Measurements from ENCODE around the gene CD52. TPM values are rescaled to one million over a fixed set of nuclear protein-coding genes. Genes with fewer than 3 reads are reported as not detected.

CD52 gene
- total RNA-seq, 3 donors from 2014 or later = 6.9 to 17.8 (median 13.1) TPM

DNA sequence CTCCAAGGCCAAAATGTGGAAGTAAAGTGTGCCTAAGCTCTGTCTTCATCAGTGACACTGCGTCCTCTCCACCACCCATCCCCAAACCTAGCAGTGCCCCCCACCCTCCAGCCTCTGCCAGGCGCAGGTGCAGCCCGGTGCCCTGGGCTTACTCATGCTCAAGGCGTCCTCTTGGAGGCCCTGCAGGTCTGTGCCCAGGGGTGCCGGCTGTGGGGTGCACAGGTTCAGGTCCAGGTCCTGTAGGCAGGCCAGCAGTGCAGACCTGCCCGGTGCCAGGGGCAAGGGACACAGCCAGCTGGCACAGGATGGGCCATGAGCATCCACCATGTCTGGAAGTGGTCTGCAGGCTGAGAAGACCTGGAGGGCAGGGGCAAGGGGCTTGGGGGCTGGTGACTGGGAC, 49.7 kb downstream of the CD52 start:
- H3K36me3 ChIP-seq (ENCODE audit: low read depth) = no peaks in the 10 kb centered on the region
- no peaks in the 10 kb centered on the region for H3K4me1 ChIP-seq (ENCODE audit: low read depth)
- H3K9me3 ChIP-seq = no peaks in the 10 kb centered on the region
- no peak for DNase-seq
- no peak overlapping the region for H3K4me3 ChIP-seq
- TF ChIP-seq, protein P1, sequence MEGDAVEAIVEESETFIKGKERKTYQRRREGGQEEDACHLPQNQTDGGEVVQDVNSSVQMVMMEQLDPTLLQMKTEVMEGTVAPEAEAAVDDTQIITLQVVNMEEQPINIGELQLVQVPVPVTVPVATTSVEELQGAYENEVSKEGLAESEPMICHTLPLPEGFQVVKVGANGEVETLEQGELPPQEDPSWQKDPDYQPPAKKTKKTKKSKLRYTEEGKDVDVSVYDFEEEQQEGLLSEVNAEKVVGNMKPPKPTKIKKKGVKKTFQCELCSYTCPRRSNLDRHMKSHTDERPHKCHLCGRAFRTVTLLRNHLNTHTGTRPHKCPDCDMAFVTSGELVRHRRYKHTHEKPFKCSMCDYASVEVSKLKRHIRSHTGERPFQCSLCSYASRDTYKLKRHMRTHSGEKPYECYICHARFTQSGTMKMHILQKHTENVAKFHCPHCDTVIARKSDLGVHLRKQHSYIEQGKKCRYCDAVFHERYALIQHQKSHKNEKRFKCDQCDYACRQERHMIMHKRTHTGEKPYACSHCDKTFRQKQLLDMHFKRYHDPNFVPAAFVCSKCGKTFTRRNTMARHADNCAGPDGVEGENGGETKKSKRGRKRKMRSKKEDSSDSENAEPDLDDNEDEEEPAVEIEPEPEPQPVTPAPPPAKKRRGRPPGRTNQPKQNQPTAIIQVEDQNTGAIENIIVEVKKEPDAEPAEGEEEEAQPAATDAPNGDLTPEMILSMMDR (IDR thresholded peaks at IDR 0.05) = no peak
- intact Hi-C loops (cut with DNase I, micrococcal nuclease) = no loop called here
- no peak for ATAC-seq

GRCh38 chr1:26368006-26368405, 50.2 kb downstream of the CD52 start:
- intact Hi-C loops (cut with DNase I, micrococcal nuclease) = no loop called here
- no peaks in the 10 kb centered on the region for H3K4me1 ChIP-seq (ENCODE audit: low read depth)
- DNase-seq = no peak
- ATAC-seq = no peak
- no peaks in the 10 kb centered on the region for H3K36me3 ChIP-seq (ENCODE audit: low read depth)
- TF ChIP-seq, protein P1 (IDR thresholded peaks at IDR 0.05) = no peak
- no peaks in the 10 kb centered on the region for H3K9me3 ChIP-seq
- H3K4me3 ChIP-seq = no peak overlapping the region

- DNase-seq (no peak), ATAC-seq (no peak)
- Histone ChIP-seq H3K36me3 (ENCODE audit: low read depth) (no peaks in the 10 kb centered on the region), H3K4me3 (no peak overlapping the region), H3K9me3 (no peaks in the 10 kb centered on the region), H3K4me1 (ENCODE audit: low read depth) (no peaks in the 10 kb centered on the region)
- intact Hi-C loops (cut with DNase I, micrococcal nuclease) = no loop called here
- TF ChIP-seq, protein P1 (IDR thresholded peaks at IDR 0.05) = no peak
Measured at GRCh38 chr1:26368486-26368885, 50.7 kb downstream of the CD52 start.

Other genes starting within 250 kb of the CD52 start
- 10 to 100 TPM; 12.9 to 17.0 (median 15.0) TPM for gene PDIK1L, start 206.1 kb upstream of the CD52 start, total RNA-seq
- 1 to 10 TPM in 2 of 3 donors, under 1 TPM in 1; 0.78 to 1.5 (median 1.5) TPM for gene FAM110D, start 158.9 kb upstream of the CD52 start, total RNA-seq
- not detected for gene C1orf232, start 149.0 kb upstream of the CD52 start, total RNA-seq
- gene ZNF593, start 148.1 kb upstream of the CD52 start, total RNA-seq = 10 to 100 TPM; 14.8 to 21.4 (median 17.9) TPM
- gene ZNF593OS, start 146.1 kb upstream of the CD52 start, total RNA-seq = not detected
- gene CNKSR1, start 140.5 kb upstream of the CD52 start, total RNA-seq = 10 to 100 TPM; 19.6 to 65.7 (median 38.6) TPM
- gene CATSPER4, start 127.4 kb upstream of the CD52 start, total RNA-seq = not detected
- gene CEP85, start 83.8 kb upstream of the CD52 start, total RNA-seq = 10 to 100 TPM; 10.7 to 15.9 (median 15.6) TPM
- gene SH3BGRL3, start 37.9 kb upstream of the CD52 start, total RNA-seq = 100 to 1,000 TPM; 156 to 422 (median 385) TPM
- gene UBXN11, start 11.3 kb upstream of the CD52 start, total RNA-seq = 10 to 100 TPM; 12.9 to 17.9 (median 16.4) TPM
- 10 to 100 TPM; 19.4 to 27.7 (median 19.6) TPM for gene CRYBG2, start 36.2 kb downstream of the CD52 start, total RNA-seq
- gene ZNF683, start 54.8 kb downstream of the CD52 start, total RNA-seq = 1 to 10 TPM in 1 of 3 donors, under 1 TPM in 1, not detected in 1; 0.19 to 1.0 TPM
- gene LIN28A, start 92.9 kb downstream of the CD52 start, total RNA-seq = not detected
- 100 to 1,000 TPM in 2 of 3 donors, 10 to 100 TPM in 1; 72.9 to 137 (median 118) TPM for gene DHDDS, start 114.4 kb downstream of the CD52 start, total RNA-seq
- gene HMGN2, start 154.5 kb downstream of the CD52 start, total RNA-seq = 100 to 1,000 TPM; 186 to 463 (median 271) TPM
- 100 to 1,000 TPM in 2 of 3 donors, 10 to 100 TPM in 1; 81.4 to 183 (median 146) TPM for gene RPS6KA1, start 211.8 kb downstream of the CD52 start, total RNA-seq

Measured in mucosa of descending colon (tissue), 3 donors.